NT2/D1 (cell line): ENCODE results near the gene TNS3.

Experiments used
- DNase-seq: peaks from one replicate; pipeline ENCODE4 v3.0.0-alpha.2; 2011; ENCODE audit warnings: low read depth, low spot score
- H3K27me3 ChIP-seq: 2 replicates; pipeline ENCODE4 v1.6.0; 2011; ENCODE audit warnings: mild to moderate bottlenecking; ENCODE audit not compliant: insufficient read length, insufficient read depth
- H3K36me3 ChIP-seq: 2 replicates; pipeline ENCODE4 v1.6.1; 2011; ENCODE audit warnings: mild to moderate bottlenecking, low read length, mixed read lengths; ENCODE audit not compliant: insufficient read depth, insufficient read length
- H3K4me1 ChIP-seq: 2 replicates; pipeline ENCODE4 v1.5.1; 2011; ENCODE audit not compliant: insufficient read depth, insufficient read length
- H3K4me3 ChIP-seq: 2 replicates; pipeline ENCODE4 v1.5.1; 2011; ENCODE audit warnings: low read depth; ENCODE audit not compliant: insufficient read length
- H3K9ac ChIP-seq: 2 replicates; pipeline ENCODE4 v1.6.0; 2011; ENCODE audit warnings: low read depth; ENCODE audit not compliant: insufficient read length
- H3K9me3 ChIP-seq: 2 replicates; pipeline ENCODE4 v1.5.1; 2011; ENCODE audit warnings: mild to moderate bottlenecking, low read length; ENCODE audit not compliant: insufficient read depth
- SUZ12 ChIP-seq: IDR thresholded peaks from 2 replicates; pipeline ENCODE4 v1.6.1; 2011; ENCODE audit not compliant: insufficient read length, insufficient read depth; ENCODE audit errors: extremely low read depth
- YY1 ChIP-seq: IDR thresholded peaks from 2 replicates; pipeline ENCODE4 v1.6.1; 2011; ENCODE audit not compliant: insufficient read length, insufficient read depth
- ZNF274 ChIP-seq: IDR thresholded peaks from 2 replicates; pipeline ENCODE4 v1.6.1; 2011; ENCODE audit warnings: mild to moderate bottlenecking, low read depth, low read length

TNS3 gene

GRCh38 chr7:47581804-47582763 is at the start of gene TNS3:
TSS of gene TNS3 (minus strand) at chr7:47582111. CDS start at chr7:47439636, 142,475 bp downstream.
- peaks cover 12% of the 10 kb centered on the region for H3K4me1 ChIP-seq
- H3K27me3 ChIP-seq: no peaks in the 10 kb centered on the region
- H3K4me3 ChIP-seq: peak within 1 kb of the TSS; percentile 72
- TF ChIP-seq ZNF274: no peak
- H3K36me3 ChIP-seq: peaks cover 22% of the 10 kb centered on the region
- DNase-seq: no peak
- H3K9ac ChIP-seq: peak within 1 kb of the TSS; percentile 89
- peaks cover 3% of the 10 kb centered on the region; the same call in 1 of the 2 replicates for H3K9me3 ChIP-seq

GRCh38 chr7:47631711-47632110 is 49.8 kb upstream of the TNS3 start:
- peaks cover 17% of the 10 kb centered on the region for H3K4me1 ChIP-seq
- no peaks in the 10 kb centered on the region for H3K27me3 ChIP-seq
- no peaks in the 10 kb centered on the region for H3K36me3 ChIP-seq
- TF ChIP-seq SUZ12: no peak
- TF ChIP-seq ZNF274: no peak
- TF ChIP-seq YY1: no peak
- DNase-seq: no peak
- H3K4me3 ChIP-seq: no peak overlapping the region
- no peaks in the 10 kb centered on the region; the same call in 1 of the 2 replicates for H3K9me3 ChIP-seq
- H3K9ac ChIP-seq: peak overlapping the region; percentile 34

GRCh38 chr7:47627580-47628283 is 45.8 kb upstream of the TNS3 start:
- no peaks in the 10 kb centered on the region; the same call in 1 of the 2 replicates for H3K9me3 ChIP-seq
- H3K4me3 ChIP-seq: no peak overlapping the region
- H3K9ac ChIP-seq: no peak overlapping the region
- H3K27me3 ChIP-seq: no peaks in the 10 kb centered on the region
- no peak for DNase-seq
- peaks cover 13% of the 10 kb centered on the region for H3K4me1 ChIP-seq
- H3K36me3 ChIP-seq: no peaks in the 10 kb centered on the region
- TF ChIP-seq SUZ12: no peak
- no peak for TF ChIP-seq YY1
- TF ChIP-seq ZNF274: no peak

- Histone ChIP-seq H3K4me3 (no peak overlapping the region), H3K27me3 (no peaks in the 10 kb centered on the region), H3K4me1 (peaks cover 19% of the 10 kb centered on the region), H3K36me3 (no peaks in the 10 kb centered on the region), H3K9me3 (no peaks in the 10 kb centered on the region; the same call in 1 of the 2 replicates), H3K9ac (no peak overlapping the region)
- TF ChIP-seq ZNF274: no peak
- peak; percentile 80 for DNase-seq
Measured at GRCh38 chr7:47625861-47626715, 44.2 kb upstream of the TNS3 start.

- DNase-seq: no peak
- Histone ChIP-seq H3K9ac (no peak overlapping the region), H3K9me3 (no peaks in the 10 kb centered on the region; the same call in 1 of the 2 replicates), H3K36me3 (no peaks in the 10 kb centered on the region), H3K4me3 (no peak overlapping the region), H3K4me1 (peaks cover 19% of the 10 kb centered on the region), H3K27me3 (no peaks in the 10 kb centered on the region)
- TF ChIP-seq ZNF274 (no peak), YY1 (no peak), SUZ12 (no peak)
Measured at GRCh38 chr7:47624689-47625088, 42.8 kb upstream of the TNS3 start.

GRCh38 chr7:47622946-47623640 is 41.2 kb upstream of the TNS3 start:
- Histone ChIP-seq H3K27me3 (no peaks in the 10 kb centered on the region), H3K36me3 (no peaks in the 10 kb centered on the region), H3K4me3 (no peak overlapping the region), H3K9ac (no peak overlapping the region), H3K9me3 (no peaks in the 10 kb centered on the region; the same call in 1 of the 2 replicates), H3K4me1 (peaks cover 19% of the 10 kb centered on the region)
- TF ChIP-seq YY1: no peak
- no peak for TF ChIP-seq SUZ12
- TF ChIP-seq ZNF274: no peak
- no peak for DNase-seq
